HG03571 (cell line): Measurements from ENCODE around the gene M6PR.
"Not testable (repeated sequence)": the region's sequence is repeated elsewhere in the genome, so short reads cannot be mapped to it uniquely, and the experiment has no call there.

Source experiments
- ATAC-seq: cut with Tn5 transposase; IDR thresholded peaks from one replicate; pipeline ENCODE4 v1.9.1; 2021; ENCODE audit not compliant: unreplicated experiment

The M6PR gene

DNA sequence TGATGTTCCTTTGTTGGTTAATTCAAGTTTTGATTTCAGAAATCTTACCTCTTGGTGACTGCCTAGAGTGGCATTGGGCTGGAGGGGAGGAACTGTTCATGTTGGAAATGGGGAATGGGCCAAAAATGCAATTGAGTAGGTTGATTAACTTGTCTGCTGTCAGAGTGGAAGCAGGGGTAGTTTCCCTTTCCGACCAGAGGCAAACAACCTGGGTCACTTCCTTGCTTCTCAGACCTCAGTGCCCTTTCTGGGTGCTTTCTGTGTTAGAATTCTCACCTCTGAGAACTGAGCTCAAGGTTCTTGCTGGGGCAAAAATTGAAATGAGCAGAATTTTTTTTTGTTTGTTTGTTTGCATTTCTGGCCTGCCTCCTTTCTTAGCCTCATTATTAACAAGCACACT lies 2.3 kb upstream of the M6PR start:
- ATAC-seq = no peak

- no peak for ATAC-seq
These were observed 1.4 kb upstream of the M6PR start for GRCh38 chr12:8950702-8951478.

GRCh38 chr12:8950221-8950527 lies 729 bp upstream of the M6PR start:
- ATAC-seq = peak; percentile 11

DNA sequence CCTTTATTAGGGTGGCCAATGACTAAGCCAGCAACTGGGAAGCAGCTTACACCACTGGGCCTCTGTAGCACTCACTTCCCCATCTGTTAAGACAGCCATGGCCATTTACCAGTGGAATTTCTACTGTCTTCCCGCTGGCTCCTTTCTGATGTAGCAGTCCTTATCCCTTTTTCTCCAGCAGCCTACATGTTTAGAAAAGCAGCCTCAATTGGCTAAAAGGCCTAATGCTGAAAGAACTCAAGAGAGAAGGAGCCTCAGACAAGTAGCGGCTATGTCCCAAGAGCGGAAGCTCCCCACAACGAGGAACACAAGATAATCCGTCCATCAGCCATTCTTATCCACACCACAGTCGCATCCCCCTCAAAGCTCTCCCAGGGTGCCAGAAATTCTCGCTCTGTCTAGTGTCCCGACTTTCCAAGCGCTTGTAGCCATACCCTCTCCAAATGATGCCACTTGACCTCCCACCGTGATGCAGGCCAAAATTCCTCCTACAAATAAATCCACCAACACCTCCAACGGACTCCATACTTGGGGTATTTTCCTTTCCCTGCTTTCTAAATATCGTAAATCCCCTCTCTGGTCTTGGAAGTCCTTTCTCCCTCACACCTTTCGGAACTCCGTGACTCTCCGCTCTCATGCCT lies 624 bp downstream of the M6PR start:
- no peak for ATAC-seq

GRCh38 chr12:8947737-8948136 lies 1.7 kb downstream of the M6PR start:
- no peak for ATAC-seq

- no peak for ATAC-seq
These were observed 2.7 kb downstream of the M6PR start for GRCh38 chr12:8946733-8947132.

DNA sequence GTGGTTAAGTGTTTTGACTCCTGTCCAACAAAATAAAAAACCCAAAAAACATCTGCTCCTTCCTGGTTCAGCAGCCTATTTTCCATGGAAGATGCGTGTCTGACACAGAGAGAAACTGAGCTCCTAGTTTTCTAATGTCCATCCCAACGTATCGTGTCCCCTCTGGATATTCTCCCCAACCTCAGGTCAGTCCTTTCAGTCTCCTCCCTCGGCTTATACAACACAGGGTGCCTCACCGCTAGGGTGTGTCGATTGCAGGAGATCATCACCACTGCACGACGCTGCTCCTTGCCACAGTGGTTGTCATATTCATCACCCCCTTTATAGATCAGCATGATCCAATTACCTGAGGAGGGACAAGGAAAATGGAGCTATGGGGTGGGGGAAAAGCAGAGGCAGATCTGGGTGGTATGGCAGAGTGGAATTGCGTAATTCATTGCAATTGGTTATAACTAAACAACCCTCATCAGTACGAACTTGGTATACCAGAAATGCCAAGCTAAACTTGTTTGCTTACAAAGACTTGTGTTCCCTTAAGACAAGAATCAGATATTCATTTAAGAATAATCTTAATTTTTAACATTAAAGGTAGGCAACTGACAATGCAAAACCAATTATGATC lies 5.8 kb downstream of the M6PR start:
- no peak for ATAC-seq

- no peak for ATAC-seq
These were observed 7.6 kb downstream of the M6PR start for GRCh38 chr12:8941691-8942478.

DNA sequence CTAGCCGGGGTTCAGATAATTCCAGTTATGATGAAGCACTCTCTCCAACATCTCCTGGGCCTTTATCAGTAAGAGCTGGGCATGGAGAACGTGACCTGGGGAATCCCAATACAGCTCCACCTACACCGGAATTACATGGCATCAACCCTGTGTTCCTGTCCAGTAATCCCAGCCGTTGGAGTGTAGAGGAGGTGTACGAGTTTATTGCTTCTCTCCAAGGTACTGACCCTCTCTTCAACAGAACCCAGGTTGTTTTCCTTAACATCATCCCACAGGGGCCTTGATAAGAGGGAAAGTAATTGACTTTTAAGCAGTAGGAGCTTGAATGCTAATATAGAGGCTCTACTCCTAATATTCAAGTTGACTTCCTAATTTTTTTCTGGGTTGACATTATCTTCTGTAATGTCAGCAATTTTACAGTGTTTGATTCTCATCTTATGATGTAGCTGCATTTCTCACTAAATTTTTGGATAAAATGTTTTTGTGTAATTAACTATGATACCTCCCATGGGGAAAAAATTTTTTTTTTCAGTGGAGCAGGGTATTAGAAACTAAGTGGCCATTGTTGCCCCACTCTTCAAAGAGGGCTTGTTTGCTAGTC lies 11.5 kb downstream of the M6PR start:
- ATAC-seq = not testable (repeated sequence)

- no peak for ATAC-seq
These were observed 12.7 kb downstream of the M6PR start for GRCh38 chr12:8936735-8937134.

DNA sequence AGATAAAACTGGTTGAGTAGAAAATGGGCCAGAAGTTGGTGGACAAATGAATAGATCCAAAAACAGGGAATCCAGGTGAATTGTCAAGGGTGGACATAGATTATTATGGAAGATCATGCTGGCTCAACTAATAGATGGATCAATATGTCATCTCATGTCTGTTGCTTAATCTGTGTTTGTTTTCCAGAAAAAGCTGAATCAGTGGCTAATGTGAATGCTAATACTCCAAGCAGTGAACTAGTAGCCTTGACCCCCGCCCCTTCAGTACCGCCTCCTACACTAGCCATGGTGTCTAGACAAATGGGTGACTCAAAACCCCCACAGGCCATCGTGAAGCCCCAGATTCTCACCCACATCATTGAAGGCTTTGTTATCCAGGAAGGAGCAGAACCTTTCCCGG lies 15.4 kb downstream of the M6PR start:
- not testable (repeated sequence) for ATAC-seq

DNA sequence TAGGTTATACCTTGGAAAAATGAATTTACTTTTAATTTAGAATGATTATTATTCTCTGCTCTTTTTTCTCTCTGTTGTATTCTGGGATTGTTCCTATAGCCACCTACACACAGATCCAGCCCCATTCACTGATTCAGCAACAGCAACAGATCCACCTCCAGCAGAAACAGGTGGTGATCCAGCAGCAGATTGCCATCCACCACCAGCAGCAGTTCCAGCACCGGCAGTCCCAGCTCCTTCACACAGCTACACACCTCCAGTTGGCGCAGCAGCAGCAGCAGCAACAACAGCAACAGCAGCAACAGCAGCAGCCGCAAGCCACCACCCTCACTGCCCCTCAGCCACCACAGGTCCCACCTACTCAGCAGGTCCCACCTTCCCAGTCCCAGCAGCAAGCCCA lies 17.0 kb downstream of the M6PR start:
- not testable (repeated sequence) for ATAC-seq

DNA sequence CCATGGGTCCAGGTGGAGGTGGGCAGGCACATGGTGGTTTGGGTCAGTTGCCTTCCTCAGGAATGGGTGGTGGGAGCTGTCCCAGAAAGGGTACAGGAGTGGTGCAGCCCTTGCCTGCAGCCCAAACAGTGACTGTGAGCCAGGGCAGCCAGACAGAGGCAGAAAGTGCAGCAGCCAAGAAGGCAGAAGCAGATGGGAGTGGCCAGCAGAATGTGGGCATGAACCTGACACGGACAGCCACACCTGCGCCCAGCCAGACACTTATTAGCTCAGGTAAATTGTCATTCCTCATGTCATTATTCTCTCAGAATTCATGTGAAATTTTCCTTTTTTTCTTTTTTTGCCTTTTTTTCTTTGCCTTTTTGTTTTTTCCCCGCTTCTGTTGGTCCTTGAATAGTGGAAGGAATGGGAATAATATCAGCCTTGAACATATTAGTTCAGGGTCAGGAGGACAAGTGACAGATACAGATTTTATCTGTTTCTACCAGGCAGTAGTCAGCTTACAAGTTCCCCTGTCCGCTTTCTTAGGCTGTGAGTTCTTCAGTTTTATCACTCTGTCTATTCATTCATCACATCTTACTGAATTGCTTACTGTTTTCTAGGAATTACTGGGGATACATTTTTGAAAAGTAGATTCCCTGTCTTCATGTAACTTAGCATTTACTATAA lies 18.7 kb downstream of the M6PR start:
- ATAC-seq = not testable (repeated sequence)

GRCh38 chr12:8922544-8922943 lies 26.9 kb downstream of the M6PR start:
- ATAC-seq = no peak

DNA sequence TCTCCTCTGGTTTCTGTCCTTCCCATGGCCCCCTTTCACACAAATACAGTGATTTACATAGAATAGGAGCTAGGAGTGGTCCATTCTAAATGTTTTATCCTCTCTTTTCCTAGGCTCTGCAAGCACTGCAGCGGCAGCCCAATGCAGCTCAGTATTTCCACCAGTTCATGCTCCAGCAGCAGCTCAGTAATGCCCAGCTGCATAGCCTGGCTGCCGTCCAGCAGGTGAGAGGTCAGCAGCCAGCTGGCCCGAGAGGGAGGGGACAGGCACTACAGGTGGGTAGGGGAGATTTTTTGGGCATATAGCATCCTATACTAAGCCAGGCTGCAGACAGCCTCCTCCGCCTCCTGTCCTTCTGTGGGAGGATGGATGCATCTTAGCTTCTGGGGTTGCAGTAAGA lies 29.8 kb downstream of the M6PR start:
- not testable (repeated sequence) for ATAC-seq

DNA sequence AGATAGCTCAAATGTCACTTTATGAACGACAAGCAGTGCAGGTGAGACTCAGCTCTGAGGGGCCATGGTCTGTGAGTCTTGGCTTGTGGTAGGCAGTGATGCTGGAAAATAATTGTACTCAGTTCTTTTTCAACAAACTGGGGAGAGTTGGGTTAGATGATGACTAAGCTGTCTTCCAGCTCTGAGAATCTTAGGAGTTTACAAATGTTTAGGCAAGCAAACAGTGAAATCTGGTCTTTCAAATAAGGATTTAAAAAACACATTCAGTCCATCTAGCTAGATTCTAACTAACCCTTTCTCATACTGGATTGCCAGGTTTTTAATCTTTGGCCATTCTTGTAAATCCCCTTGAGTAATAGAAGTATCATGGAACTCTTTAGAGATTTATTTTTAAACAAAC lies 31.7 kb downstream of the M6PR start:
- ATAC-seq = no peak

GRCh38 chr12:8917031-8917430 lies 32.4 kb downstream of the M6PR start:
- ATAC-seq = no peak

DNA sequence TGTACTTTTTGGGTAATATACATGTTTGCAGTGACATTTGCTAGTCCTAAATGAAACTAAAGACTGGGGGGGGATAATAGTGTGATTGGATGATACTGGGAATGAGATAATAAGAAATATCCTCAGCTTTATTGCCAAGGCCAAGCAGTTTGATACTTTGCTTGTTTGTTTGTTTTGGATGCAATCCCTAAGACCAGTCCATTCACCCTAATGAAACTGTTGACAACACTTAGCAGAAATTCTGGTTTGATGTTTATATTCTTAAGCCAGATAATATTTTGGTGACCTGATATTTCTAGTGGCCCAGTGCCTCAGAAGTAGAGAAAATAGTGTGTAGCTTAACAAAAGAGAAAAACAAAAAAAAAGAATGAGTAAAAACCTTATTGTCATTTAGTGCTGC lies 33.3 kb downstream of the M6PR start:
- no peak for ATAC-seq

GRCh38 chr12:8914716-8915526 lies 34.5 kb downstream of the M6PR start:
- ATAC-seq = peak; percentile 75
